GM13977 (cell line): ENCODE data around the gene ADM2.

ENCODE experiments used
- DNase-seq: peaks from one replicate; pipeline ENCODE4 v3.0.0; 2012; ENCODE audit warnings: low spot score
- CTCF ChIP-seq: IDR thresholded peaks from 2 replicates; pipeline ENCODE4 v1.5.1; 2012; ENCODE audit warnings: mild to moderate bottlenecking, control low read depth; ENCODE audit not compliant: insufficient read depth; ENCODE audit errors: extremely low read depth, missing control alignments
- in situ Hi-C: fragments of 300-500 bp; cut with MboI; formaldehyde crosslinking; loops from one replicate; pipeline ENCODE4 v1.12.0; 2022; ENCODE audit warnings: low sequenced_read_pairs, low pct_unique_long_range_greater_than_20kb, mixed read lengths, inconsistent platforms; ENCODE audit not compliant: unreplicated experiment

The ADM2 gene

GRCh38 chr22:50528682-50529415 lies 47.5 kb downstream of the ADM2 start:
- in situ Hi-C loops = no loop called here
- no peak for TF ChIP-seq CTCF
- no peak for DNase-seq

GRCh38 chr22:50529416-50529896 lies 48.1 kb downstream of the ADM2 start:
- peak; percentile 43 for DNase-seq
- in situ Hi-C loops = no loop called here
- no peak for TF ChIP-seq CTCF

GRCh38 chr22:50529897-50530579 lies 48.7 kb downstream of the ADM2 start, which contains the start of gene TYMP:
Gene TYMP (minus strand): TSS chr22:50530012. CDS start chr22:50529709, 303 bp downstream.
- in situ Hi-C loops = no loop called here
- TF ChIP-seq CTCF = no peak
- peak; percentile 93 for DNase-seq

- no peak for DNase-seq
- no peak for TF ChIP-seq CTCF
- in situ Hi-C loops = no loop called here
Observed at GRCh38 chr22:50530580-50530876, 49.2 kb downstream of the ADM2 start.

- peak; percentile 89 for DNase-seq
- in situ Hi-C loops = no loop called here
- TF ChIP-seq CTCF = no peak
Observed at GRCh38 chr22:50530877-50531545, 49.7 kb downstream of the ADM2 start.

GRCh38 chr22:50531546-50531961 lies 50.2 kb downstream of the ADM2 start:
- no peak for TF ChIP-seq CTCF
- DNase-seq = peak; percentile 83
- in situ Hi-C loops = no loop called here
